ENCODE measurements around the gene ODC1. TPM values are rescaled to one million over a fixed set of nuclear protein-coding genes. Genes with fewer than 3 reads are reported as not detected.

Gene ODC1
- polyA plus RNA-seq, 1 of the 3 experiments (the other 2 are of a cell fraction): 253 TPM

GRCh38 chr2:10433264-10433946 lies 14.7 kb downstream of the ODC1 start:
- POLR2A ChIA-PET: interaction anchor here (2.0 to 2.8 kb wide), 2 partner anchors 14 to 309 kb away, joined by 9 to 25 read pairs; partner anchors contain the start of genes ODC1 and RRM2
- Histone ChIP-seq H3K4me1 (ENCODE audit: control insufficient read depth in 1 of 2, insufficient read depth in 2 of 2, low read depth in 1 of 2, low read length in 1 of 2) (peaks cover 0 to 4% of the 10 kb centered on the region in 2 experiments; a peak in 1 of 4 replicates), H3K4me2 (no peak overlapping the region), H4K20me1 (ENCODE audit: insufficient read depth) (no peaks in the 10 kb centered on the region), H3K9ac (no peak overlapping the region), H3K27ac (ENCODE audit: low read depth in 2 of 2, low read length in 1 of 2) (no peak overlapping the region), H3K36me3 (replicated peaks in 1 of 2; ENCODE audit: control insufficient read depth in 1 of 2, insufficient read depth in 2 of 2, low read length in 1 of 2) (peaks cover 0 to 7% of the 10 kb centered on the region in 2 experiments), H3F3A (replicated peaks; ENCODE audit: insufficient read depth) (peaks cover 13% of the 10 kb centered on the region), H3K9me2 (no peaks in the 10 kb centered on the region), H3K79me2 (ENCODE audit: insufficient read depth) (no peaks in the 10 kb centered on the region), H2AFZ (ENCODE audit: low read depth) (no peak overlapping the region), H3K27me3 (ENCODE audit: insufficient read depth) (no peaks in the 10 kb centered on the region), H3K4me3 (ENCODE audit: low read depth in 2 of 2, low read length in 1 of 2) (no peak overlapping the region), H3K9me3 (no peaks in the 10 kb centered on the region)
- 90% methylated on average over 10 of the region's 10 CpGs for WGBS (ENCODE audit: low lambda C conversion rate)
- DNase-seq: no peak
- CTCF ChIA-PET: interaction anchor here (0.9 to 14.3 kb wide), 15 partner anchors 10 to 634 kb away, joined by 3 to 413 read pairs (median 14); partner anchors contain the start of genes CYS1, HPCAL1 and RRM2
- no peak for TF ChIP-seq SMC3 (IDR thresholded peaks at IDR 0.05; ENCODE audit: low read depth, low read length)
- no peak for TF ChIP-seq RAD21 (IDR thresholded peaks at IDR 0.05; ENCODE audit: low read length)
- TF ChIP-seq, protein P1, sequence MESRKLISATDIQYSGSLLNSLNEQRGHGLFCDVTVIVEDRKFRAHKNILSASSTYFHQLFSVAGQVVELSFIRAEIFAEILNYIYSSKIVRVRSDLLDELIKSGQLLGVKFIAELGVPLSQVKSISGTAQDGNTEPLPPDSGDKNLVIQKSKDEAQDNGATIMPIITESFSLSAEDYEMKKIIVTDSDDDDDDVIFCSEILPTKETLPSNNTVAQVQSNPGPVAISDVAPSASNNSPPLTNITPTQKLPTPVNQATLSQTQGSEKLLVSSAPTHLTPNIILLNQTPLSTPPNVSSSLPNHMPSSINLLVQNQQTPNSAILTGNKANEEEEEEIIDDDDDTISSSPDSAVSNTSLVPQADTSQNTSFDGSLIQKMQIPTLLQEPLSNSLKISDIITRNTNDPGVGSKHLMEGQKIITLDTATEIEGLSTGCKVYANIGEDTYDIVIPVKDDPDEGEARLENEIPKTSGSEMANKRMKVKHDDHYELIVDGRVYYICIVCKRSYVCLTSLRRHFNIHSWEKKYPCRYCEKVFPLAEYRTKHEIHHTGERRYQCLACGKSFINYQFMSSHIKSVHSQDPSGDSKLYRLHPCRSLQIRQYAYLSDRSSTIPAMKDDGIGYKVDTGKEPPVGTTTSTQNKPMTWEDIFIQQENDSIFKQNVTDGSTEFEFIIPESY (IDR thresholded peaks at IDR 0.05; ENCODE audit: borderline replicate concordance, low read depth): no peak
- no peak for TF ChIP-seq TAF1 (IDR thresholded peaks at IDR 0.05; ENCODE audit: borderline replicate concordance, low read depth, low read length)
- no peak for TF ChIP-seq ELF1 (IDR thresholded peaks at IDR 0.05)
- TF ChIP-seq JUND (IDR thresholded peaks at IDR 0.05): no peak
- no peak for TF ChIP-seq FOXM1 (IDR thresholded peaks at IDR 0.05; ENCODE audit: low read depth)
- no peak for TF ChIP-seq REST (IDR thresholded peaks at IDR 0.05; ENCODE audit: low read depth, low read length)
- TF ChIP-seq RFX5 (IDR thresholded peaks at IDR 0.05; ENCODE audit: low read length): no peak
